GM23338 (cell line): ENCODE data around the gene VIPAS39. TPM values are rescaled to one million over a fixed set of nuclear protein-coding genes. Genes with fewer than 3 reads are reported as not detected.

Experiments
- ATAC-seq: fragments of 200-7000 bp; cut with Tn5 transposase; 3 replicates; pipeline ENCODE4 v1.9.1; 2020
- DNase-seq: peaks from one replicate; pipeline ENCODE4 v3.0.0-alpha.2; 2015; ENCODE audit warnings: low spot score
- H2AFZ ChIP-seq: fragments of 200-600 bp; sonication (generic); 2 replicates; pipeline ENCODE4 v1.8.0; 2016; ENCODE audit warnings: antibody characterized with exemption, mild to moderate bottlenecking, moderate library complexity
- H3F3A ChIP-seq: fragments of 200-600 bp; sonication (generic); replicated peaks from 2 replicates; pipeline ENCODE4 v1.8.0; 2017; ENCODE audit warnings: antibody characterized with exemption, mixed run types, low read depth
- H3K27ac ChIP-seq: fragments of 200-600 bp; sonication (generic); 2 replicates; pipeline ENCODE4 v1.6.1; 2016; ENCODE audit warnings: low read depth
- H3K27me3 ChIP-seq: fragments of 200-600 bp; sonication (generic); 2 replicates; pipeline ENCODE4 v1.8.0; 2016; ENCODE audit warnings: mild to moderate bottlenecking, mixed run types, moderate library complexity; ENCODE audit not compliant: insufficient read depth
- H3K36me3 ChIP-seq: fragments of 200-600 bp; sonication (generic); 2 replicates; pipeline ENCODE4 v1.8.0; 2016; ENCODE audit warnings: mild to moderate bottlenecking; ENCODE audit not compliant: insufficient read depth
- H3K4me1 ChIP-seq: fragments of 200-600 bp; sonication (generic); 2 replicates; pipeline ENCODE4 v1.8.0; 2016; ENCODE audit warnings: mild to moderate bottlenecking, moderate library complexity; ENCODE audit not compliant: insufficient read depth
- H3K4me2 ChIP-seq: fragments of 200-600 bp; sonication (generic); 2 replicates; pipeline ENCODE4 v1.7.1; 2017; ENCODE audit warnings: mixed run types
- H3K4me3 ChIP-seq: fragments of 200-600 bp; sonication (generic); 2 replicates; pipeline ENCODE4 v1.6.1; 2016; ENCODE audit warnings: mixed run types
- H3K79me2 ChIP-seq: fragments of 200-600 bp; sonication (generic); replicated peaks from 2 replicates; pipeline ENCODE4 v1.8.0; 2017; ENCODE audit warnings: mild to moderate bottlenecking; ENCODE audit not compliant: insufficient read depth
- H3K9me2 ChIP-seq: fragments of 200-600 bp; sonication (generic); 2 replicates; pipeline ENCODE4 v1.8.0; 2017; ENCODE audit not compliant: insufficient read depth
- H4K20me1 ChIP-seq: fragments of 200-600 bp; sonication (generic); replicated peaks from 2 replicates; pipeline ENCODE4 v1.8.0; 2017; ENCODE audit warnings: mild to moderate bottlenecking; ENCODE audit not compliant: insufficient read depth
- H3K27ac Mint-ChIP-seq: 2 replicates; pipeline ENCODE4 v1.8.0; 2020; ENCODE audit warnings: inconsistent platforms, mild to moderate bottlenecking, moderate library complexity, mixed read lengths
- H3K27me3 Mint-ChIP-seq: 3 replicates; pipeline ENCODE4 v1.8.0; 2022; ENCODE audit warnings: low read depth, mild to moderate bottlenecking, moderate library complexity, mixed read lengths, inconsistent platforms; ENCODE audit not compliant: insufficient read depth, poor library complexity
- H3K36me3 Mint-ChIP-seq: 3 replicates; pipeline ENCODE4 v1.8.0; 2021; ENCODE audit warnings: low read depth, mild to moderate bottlenecking, inconsistent platforms, moderate library complexity, mixed read lengths
- H3K4me1 Mint-ChIP-seq: 3 replicates; pipeline ENCODE4 v1.8.0; 2020; ENCODE audit warnings: mild to moderate bottlenecking, inconsistent platforms, mixed read lengths
- H3K4me3 Mint-ChIP-seq: 3 replicates; pipeline ENCODE4 v1.8.0; 2021; ENCODE audit warnings: moderate library complexity, mild to moderate bottlenecking, inconsistent platforms, mixed read lengths
- H3K9me3 Mint-ChIP-seq: 3 replicates; pipeline ENCODE4 v1.8.0; 2020; ENCODE audit warnings: moderate library complexity, mild to moderate bottlenecking, inconsistent platforms, mixed read lengths
- CREB1 ChIP-seq: fragments of 250-450 bp; sonication (Bioruptor Pico); IDR thresholded peaks from 2 replicates; pipeline ENCODE4 v1.5.0; 2020; ENCODE audit warnings: low read depth, mild to moderate bottlenecking, moderate library complexity
- EZH2 ChIP-seq: fragments of 200-600 bp; sonication (generic); IDR thresholded peaks from one replicate; pipeline ENCODE4 v1.8.0; 2017; ENCODE audit warnings: antibody characterized with exemption, mild to moderate bottlenecking, low read depth; ENCODE audit not compliant: unreplicated experiment
- EZH2phosphoT487 ChIP-seq: fragments of 200-600 bp; sonication (generic); IDR thresholded peaks from one replicate; pipeline ENCODE4 v1.8.1; 2018; ENCODE audit warnings: antibody characterized with exemption; ENCODE audit not compliant: unreplicated experiment
- JUNB ChIP-seq: IDR thresholded peaks from one replicate; pipeline ENCODE4 v1.6.1; 2016; ENCODE audit warnings: antibody characterized with exemption; ENCODE audit not compliant: unreplicated experiment
- NANOG ChIP-seq: IDR thresholded peaks from 2 replicates; pipeline ENCODE4 v1.6.1; 2016; ENCODE audit warnings: antibody characterized with exemption, borderline replicate concordance
- POLR2AphosphoS5 ChIP-seq: IDR thresholded peaks from 2 replicates; pipeline ENCODE4 v1.6.1; 2016; ENCODE audit warnings: antibody characterized with exemption, low read depth
- STAT1 ChIP-seq: IDR thresholded peaks from one replicate; pipeline ENCODE4 v1.6.1; 2016; ENCODE audit warnings: antibody characterized with exemption; ENCODE audit not compliant: unreplicated experiment
- ZNF114 ChIP-seq: fragments of 250-450 bp; sonication (Bioruptor Pico); IDR thresholded peaks from 2 replicates; pipeline ENCODE4 v1.5.0; 2020; ENCODE audit warnings: mild to moderate bottlenecking, moderate library complexity
- ZNF331 ChIP-seq: fragments of 250-450 bp; sonication (Bioruptor Pico); IDR thresholded peaks from 2 replicates; pipeline ENCODE4 v1.5.0; 2020; ENCODE audit warnings: low read depth, mild to moderate bottlenecking, moderate library complexity
- polyA plus RNA-seq: library from polyadenylated mRNA; unstranded; fragments of >200 nt; fragmentation: Nextera tagmentation; extraction: Ambion mirVana; gene quantifications from 2 replicates; pipeline ENCODE4 v1.2.1, GENCODE V29; 2016
- total RNA-seq: library from RNA; depleted of rRNA; stranded (reverse); fragments of >200 nt; shearing (Covaris generic); gene quantifications from 2 replicates; pipeline ENCODE4 v1.2.3, GENCODE V29; 2014
- TF ChIP-seq, protein P1 (sequence below): IDR thresholded peaks from one replicate; pipeline ENCODE4 v1.6.1; 2018; ENCODE audit warnings: antibody characterized with exemption; ENCODE audit not compliant: unreplicated experiment
- TF ChIP-seq, protein P2 (sequence below): IDR thresholded peaks from 2 replicates; pipeline ENCODE4 v1.6.1; 2016; ENCODE audit warnings: antibody characterized with exemption
- TF ChIP-seq, protein P3 (sequence below), 2 experiments: fragments of 200-600 bp in 1 of 2; sonication (generic) in 1 of 2; conservative IDR thresholded peaks; 2 replicates each; pipeline versions ENCODE4 v1.5.1 to v1.6.1; 2016 to 2017; ENCODE audit warnings: antibody characterized with exemption in 2 of 2, low read depth in 2 of 2, mild to moderate bottlenecking in 2 of 2, moderate library complexity in 1 of 2
- TF ChIP-seq, protein P4 (sequence below): fragments of 250-450 bp; sonication (Bioruptor Pico); IDR thresholded peaks from 2 replicates; pipeline ENCODE4 v1.5.0; 2020; ENCODE audit warnings: mild to moderate bottlenecking, moderate library complexity

Gene VIPAS39
- total and polyA plus RNA-seq, 2 experiments from 2014 or later = 9.4 to 21.8 TPM

DNA sequence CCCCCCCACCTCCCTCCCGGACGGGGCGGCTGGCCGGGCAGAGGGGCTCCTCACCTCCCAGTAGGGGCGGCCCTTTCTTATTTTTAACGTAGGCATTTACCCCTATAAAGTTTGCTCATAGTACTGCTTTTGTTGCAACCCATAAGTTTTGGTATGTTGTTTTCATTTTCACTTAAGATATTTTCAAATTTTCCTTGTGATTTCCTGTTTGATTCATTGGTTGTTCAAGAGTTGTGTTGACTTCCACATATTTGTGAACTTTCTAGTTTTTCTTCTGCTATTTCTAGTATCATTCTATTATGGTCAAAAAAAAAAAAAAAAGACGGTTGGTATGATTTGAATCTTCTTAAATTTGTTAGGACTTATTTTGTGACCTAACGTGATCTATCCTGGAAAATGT is 40.6 kb downstream of the VIPAS39 start:
- no peak overlapping the region for H3K4me2 ChIP-seq
- H4K20me1 ChIP-seq = no peaks in the 10 kb centered on the region
- H3K4me1 ChIP-seq = no peaks in the 10 kb centered on the region
- H3K36me3 ChIP-seq = no peaks in the 10 kb centered on the region
- peaks cover 2% of the 10 kb centered on the region for H3K27me3 Mint-ChIP-seq
- H3K27ac ChIP-seq = no peak overlapping the region
- no peak overlapping the region for H3K4me3 ChIP-seq
- H3K27me3 ChIP-seq = no peaks in the 10 kb centered on the region
- no peak for ATAC-seq
- H3F3A ChIP-seq = no peaks in the 10 kb centered on the region
- H3K79me2 ChIP-seq = no peaks in the 10 kb centered on the region
- H3K27ac Mint-ChIP-seq = no peak overlapping the region
- DNase-seq = no peak
- peaks cover 22% of the 10 kb centered on the region for H3K9me3 Mint-ChIP-seq
- no peaks in the 10 kb centered on the region for H3K9me2 ChIP-seq
- peaks cover 26% of the 10 kb centered on the region for H3K36me3 Mint-ChIP-seq
- no peak overlapping the region for H2AFZ ChIP-seq
- H3K4me1 Mint-ChIP-seq = no peaks in the 10 kb centered on the region
- no peak for TF ChIP-seq POLR2AphosphoS5
- TF ChIP-seq ZNF114 (CRISPR knock-in tag) = no peak
- TF ChIP-seq, protein P1, sequence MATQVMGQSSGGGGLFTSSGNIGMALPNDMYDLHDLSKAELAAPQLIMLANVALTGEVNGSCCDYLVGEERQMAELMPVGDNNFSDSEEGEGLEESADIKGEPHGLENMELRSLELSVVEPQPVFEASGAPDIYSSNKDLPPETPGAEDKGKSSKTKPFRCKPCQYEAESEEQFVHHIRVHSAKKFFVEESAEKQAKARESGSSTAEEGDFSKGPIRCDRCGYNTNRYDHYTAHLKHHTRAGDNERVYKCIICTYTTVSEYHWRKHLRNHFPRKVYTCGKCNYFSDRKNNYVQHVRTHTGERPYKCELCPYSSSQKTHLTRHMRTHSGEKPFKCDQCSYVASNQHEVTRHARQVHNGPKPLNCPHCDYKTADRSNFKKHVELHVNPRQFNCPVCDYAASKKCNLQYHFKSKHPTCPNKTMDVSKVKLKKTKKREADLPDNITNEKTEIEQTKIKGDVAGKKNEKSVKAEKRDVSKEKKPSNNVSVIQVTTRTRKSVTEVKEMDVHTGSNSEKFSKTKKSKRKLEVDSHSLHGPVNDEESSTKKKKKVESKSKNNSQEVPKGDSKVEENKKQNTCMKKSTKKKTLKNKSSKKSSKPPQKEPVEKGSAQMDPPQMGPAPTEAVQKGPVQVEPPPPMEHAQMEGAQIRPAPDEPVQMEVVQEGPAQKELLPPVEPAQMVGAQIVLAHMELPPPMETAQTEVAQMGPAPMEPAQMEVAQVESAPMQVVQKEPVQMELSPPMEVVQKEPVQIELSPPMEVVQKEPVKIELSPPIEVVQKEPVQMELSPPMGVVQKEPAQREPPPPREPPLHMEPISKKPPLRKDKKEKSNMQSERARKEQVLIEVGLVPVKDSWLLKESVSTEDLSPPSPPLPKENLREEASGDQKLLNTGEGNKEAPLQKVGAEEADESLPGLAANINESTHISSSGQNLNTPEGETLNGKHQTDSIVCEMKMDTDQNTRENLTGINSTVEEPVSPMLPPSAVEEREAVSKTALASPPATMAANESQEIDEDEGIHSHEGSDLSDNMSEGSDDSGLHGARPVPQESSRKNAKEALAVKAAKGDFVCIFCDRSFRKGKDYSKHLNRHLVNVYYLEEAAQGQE = no peak
- no peak for TF ChIP-seq STAT1
- TF ChIP-seq, protein P2, sequence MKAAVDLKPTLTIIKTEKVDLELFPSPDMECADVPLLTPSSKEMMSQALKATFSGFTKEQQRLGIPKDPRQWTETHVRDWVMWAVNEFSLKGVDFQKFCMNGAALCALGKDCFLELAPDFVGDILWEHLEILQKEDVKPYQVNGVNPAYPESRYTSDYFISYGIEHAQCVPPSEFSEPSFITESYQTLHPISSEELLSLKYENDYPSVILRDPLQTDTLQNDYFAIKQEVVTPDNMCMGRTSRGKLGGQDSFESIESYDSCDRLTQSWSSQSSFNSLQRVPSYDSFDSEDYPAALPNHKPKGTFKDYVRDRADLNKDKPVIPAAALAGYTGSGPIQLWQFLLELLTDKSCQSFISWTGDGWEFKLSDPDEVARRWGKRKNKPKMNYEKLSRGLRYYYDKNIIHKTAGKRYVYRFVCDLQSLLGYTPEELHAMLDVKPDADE = no peak
- TF ChIP-seq ZNF331 (CRISPR knock-in tag) = no peak
- no peak for TF ChIP-seq EZH2phosphoT487
- TF ChIP-seq, protein P3, sequence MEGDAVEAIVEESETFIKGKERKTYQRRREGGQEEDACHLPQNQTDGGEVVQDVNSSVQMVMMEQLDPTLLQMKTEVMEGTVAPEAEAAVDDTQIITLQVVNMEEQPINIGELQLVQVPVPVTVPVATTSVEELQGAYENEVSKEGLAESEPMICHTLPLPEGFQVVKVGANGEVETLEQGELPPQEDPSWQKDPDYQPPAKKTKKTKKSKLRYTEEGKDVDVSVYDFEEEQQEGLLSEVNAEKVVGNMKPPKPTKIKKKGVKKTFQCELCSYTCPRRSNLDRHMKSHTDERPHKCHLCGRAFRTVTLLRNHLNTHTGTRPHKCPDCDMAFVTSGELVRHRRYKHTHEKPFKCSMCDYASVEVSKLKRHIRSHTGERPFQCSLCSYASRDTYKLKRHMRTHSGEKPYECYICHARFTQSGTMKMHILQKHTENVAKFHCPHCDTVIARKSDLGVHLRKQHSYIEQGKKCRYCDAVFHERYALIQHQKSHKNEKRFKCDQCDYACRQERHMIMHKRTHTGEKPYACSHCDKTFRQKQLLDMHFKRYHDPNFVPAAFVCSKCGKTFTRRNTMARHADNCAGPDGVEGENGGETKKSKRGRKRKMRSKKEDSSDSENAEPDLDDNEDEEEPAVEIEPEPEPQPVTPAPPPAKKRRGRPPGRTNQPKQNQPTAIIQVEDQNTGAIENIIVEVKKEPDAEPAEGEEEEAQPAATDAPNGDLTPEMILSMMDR (conservative IDR thresholded peaks at IDR 0.05; ENCODE audit: low read depth in 2 of 2) = no peak
- no peak for TF ChIP-seq CREB1
- TF ChIP-seq JUNB = no peak
- no peak for TF ChIP-seq NANOG
- TF ChIP-seq EZH2 = no peak
- TF ChIP-seq, protein P4, sequence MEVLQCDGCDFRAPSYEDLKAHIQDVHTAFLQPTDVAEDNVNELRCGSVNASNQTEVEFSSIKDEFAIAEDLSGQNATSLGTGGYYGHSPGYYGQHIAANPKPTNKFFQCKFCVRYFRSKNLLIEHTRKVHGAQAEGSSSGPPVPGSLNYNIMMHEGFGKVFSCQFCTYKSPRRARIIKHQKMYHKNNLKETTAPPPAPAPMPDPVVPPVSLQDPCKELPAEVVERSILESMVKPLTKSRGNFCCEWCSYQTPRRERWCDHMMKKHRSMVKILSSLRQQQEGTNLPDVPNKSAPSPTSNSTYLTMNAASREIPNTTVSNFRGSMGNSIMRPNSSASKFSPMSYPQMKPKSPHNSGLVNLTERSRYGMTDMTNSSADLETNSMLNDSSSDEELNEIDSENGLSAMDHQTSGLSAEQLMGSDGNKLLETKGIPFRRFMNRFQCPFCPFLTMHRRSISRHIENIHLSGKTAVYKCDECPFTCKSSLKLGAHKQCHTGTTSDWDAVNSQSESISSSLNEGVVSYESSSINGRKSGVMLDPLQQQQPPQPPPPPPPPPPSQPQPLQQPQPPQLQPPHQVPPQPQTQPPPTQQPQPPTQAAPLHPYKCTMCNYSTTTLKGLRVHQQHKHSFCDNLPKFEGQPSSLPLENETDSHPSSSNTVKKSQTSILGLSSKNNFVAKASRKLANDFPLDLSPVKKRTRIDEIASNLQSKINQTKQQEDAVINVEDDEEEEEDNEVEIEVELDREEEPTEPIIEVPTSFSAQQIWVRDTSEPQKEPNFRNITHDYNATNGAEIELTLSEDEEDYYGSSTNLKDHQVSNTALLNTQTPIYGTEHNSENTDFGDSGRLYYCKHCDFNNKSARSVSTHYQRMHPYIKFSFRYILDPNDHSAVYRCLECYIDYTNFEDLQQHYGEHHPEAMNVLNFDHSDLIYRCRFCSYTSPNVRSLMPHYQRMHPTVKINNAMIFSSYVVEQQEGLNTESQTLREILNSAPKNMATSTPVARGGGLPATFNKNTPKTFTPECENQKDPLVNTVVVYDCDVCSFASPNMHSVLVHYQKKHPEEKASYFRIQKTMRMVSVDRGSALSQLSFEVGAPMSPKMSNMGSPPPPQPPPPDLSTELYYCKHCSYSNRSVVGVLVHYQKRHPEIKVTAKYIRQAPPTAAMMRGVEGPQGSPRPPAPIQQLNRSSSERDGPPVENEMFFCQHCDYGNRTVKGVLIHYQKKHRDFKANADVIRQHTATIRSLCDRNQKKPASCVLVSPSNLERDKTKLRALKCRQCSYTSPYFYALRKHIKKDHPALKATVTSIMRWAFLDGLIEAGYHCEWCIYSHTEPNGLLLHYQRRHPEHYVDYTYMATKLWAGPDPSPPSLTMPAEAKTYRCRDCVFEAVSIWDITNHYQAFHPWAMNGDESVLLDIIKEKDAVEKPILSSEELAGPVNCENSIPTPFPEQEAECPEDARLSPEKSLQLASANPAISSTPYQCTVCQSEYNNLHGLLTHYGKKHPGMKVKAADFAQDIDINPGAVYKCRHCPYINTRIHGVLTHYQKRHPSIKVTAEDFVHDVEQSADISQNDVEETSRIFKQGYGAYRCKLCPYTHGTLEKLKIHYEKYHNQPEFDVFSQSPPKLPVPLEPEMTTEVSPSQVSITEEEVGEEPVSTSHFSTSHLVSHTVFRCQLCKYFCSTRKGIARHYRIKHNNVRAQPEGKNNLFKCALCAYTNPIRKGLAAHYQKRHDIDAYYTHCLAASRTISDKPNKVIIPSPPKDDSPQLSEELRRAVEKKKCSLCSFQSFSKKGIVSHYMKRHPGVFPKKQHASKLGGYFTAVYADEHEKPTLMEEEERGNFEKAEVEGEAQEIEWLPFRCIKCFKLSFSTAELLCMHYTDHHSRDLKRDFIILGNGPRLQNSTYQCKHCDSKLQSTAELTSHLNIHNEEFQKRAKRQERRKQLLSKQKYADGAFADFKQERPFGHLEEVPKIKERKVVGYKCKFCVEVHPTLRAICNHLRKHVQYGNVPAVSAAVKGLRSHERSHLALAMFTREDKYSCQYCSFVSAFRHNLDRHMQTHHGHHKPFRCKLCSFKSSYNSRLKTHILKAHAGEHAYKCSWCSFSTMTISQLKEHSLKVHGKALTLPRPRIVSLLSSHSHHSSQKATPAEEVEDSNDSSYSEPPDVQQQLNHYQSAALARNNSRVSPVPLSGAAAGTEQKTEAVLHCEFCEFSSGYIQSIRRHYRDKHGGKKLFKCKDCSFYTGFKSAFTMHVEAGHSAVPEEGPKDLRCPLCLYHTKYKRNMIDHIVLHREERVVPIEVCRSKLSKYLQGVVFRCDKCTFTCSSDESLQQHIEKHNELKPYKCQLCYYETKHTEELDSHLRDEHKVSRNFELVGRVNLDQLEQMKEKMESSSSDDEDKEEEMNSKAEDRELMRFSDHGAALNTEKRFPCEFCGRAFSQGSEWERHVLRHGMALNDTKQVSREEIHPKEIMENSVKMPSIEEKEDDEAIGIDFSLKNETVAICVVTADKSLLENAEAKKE (CRISPR knock-in tag) = no peak
- H3K4me3 Mint-ChIP-seq = no peak overlapping the region
